Smooth muscle cell (in vitro differentiated cells): ENCODE data around the gene NXPE2. TPM values are rescaled to one million over a fixed set of nuclear protein-coding genes. Genes with fewer than 3 reads are reported as not detected.

Experiments used
- DNase-seq: peaks from one replicate; lab custom pipeline; 2025; ENCODE audit not compliant: unreplicated experiment; lab: John Stamatoyannopoulos, UW
- H2AFZ ChIP-seq: fragments of 200-600 bp; sonication (generic); 2 replicates; pipeline ENCODE4 v1.6.0; 2016; ENCODE audit warnings: antibody characterized with exemption, low read depth, mild to moderate bottlenecking
- H3F3A ChIP-seq: fragments of 200-600 bp; sonication (generic); 2 replicates; pipeline ENCODE4 v1.6.0; 2017; ENCODE audit warnings: antibody characterized with exemption, low read depth
- H3K27ac ChIP-seq: fragments of 200-600 bp; sonication (generic); 2 replicates; pipeline ENCODE4 v1.5.1; 2016; ENCODE audit warnings: low read depth, mild to moderate bottlenecking
- H3K27me3 ChIP-seq: fragments of 200-600 bp; sonication (generic); 2 replicates; pipeline ENCODE4 v1.6.1; 2016; ENCODE audit warnings: low read depth, mild to moderate bottlenecking
- H3K36me3 ChIP-seq: fragments of 200-600 bp; sonication (generic); 2 replicates; pipeline ENCODE4 v1.5.1; 2016; ENCODE audit warnings: low read depth
- H3K4me1 ChIP-seq: fragments of 200-600 bp; sonication (generic); 2 replicates; pipeline ENCODE4 v1.5.1; 2016; ENCODE audit warnings: low read depth
- H3K4me2 ChIP-seq: fragments of 200-600 bp; sonication (generic); 2 replicates; pipeline ENCODE4 v1.6.0; 2016; ENCODE audit warnings: mild to moderate bottlenecking
- H3K4me3 ChIP-seq: fragments of 200-600 bp; sonication (generic); 2 replicates; pipeline ENCODE4 v1.5.1; 2016; ENCODE audit warnings: mild to moderate bottlenecking
- H3K79me2 ChIP-seq: fragments of 200-600 bp; sonication (generic); 2 replicates; pipeline ENCODE4 v1.6.0; 2016; ENCODE audit warnings: low read depth, mild to moderate bottlenecking
- H3K9ac ChIP-seq: fragments of 200-600 bp; sonication (generic); 2 replicates; pipeline ENCODE4 v1.6.0; 2016; ENCODE audit warnings: low read depth
- H3K9me3 ChIP-seq: fragments of 200-600 bp; sonication (generic); replicated peaks from 2 replicates; pipeline ENCODE4 v1.5.1; 2016; ENCODE audit warnings: low read depth
- H4K20me1 ChIP-seq: fragments of 200-600 bp; sonication (generic); 2 replicates; pipeline ENCODE4 v1.6.0; 2016; ENCODE audit warnings: low read depth
- CTCF ChIP-seq: fragments of 200-600 bp; sonication (generic); IDR thresholded peaks from 2 replicates; pipeline ENCODE4 v1.5.1; 2017; ENCODE audit warnings: borderline replicate concordance, mild to moderate bottlenecking, antibody characterized with exemption; ENCODE audit not compliant: insufficient read depth, poor library complexity, severe bottlenecking
- WGBS: methylation state at CpG from one replicate; pipeline ENCODE4 v1.1.7; 2016; ENCODE audit warnings: low lambda C conversion rate; 5-methylcytosine and 5-hydroxymethylcytosine counted together
- polyA plus RNA-seq: library from polyadenylated mRNA; unstranded; fragments of >200 nt; fragmentation: Nextera tagmentation; extraction: Ambion mirVana; gene quantifications from 2 replicates; pipeline ENCODE4 v1.2.1, GENCODE V29; 2016
- total RNA-seq: library from RNA; depleted of rRNA; stranded (reverse); fragments of >200 nt; gene quantifications from 2 replicates; pipeline ENCODE4 v1.2.3, GENCODE V29; 2014

Gene NXPE2
- total and polyA plus RNA-seq, 2 experiments from 2014 or later: 0.08 to 0.31 TPM

GRCh38 chr11:114713756-114714155, 35.4 kb downstream of the NXPE2 start:
- Histone ChIP-seq H3K79me2 (no peaks in the 10 kb centered on the region), H3K27ac (no peak overlapping the region), H3K4me1 (no peaks in the 10 kb centered on the region), H3K4me2 (no peak overlapping the region), H3K27me3 (no peaks in the 10 kb centered on the region), H2AFZ (no peak overlapping the region), H3K4me3 (no peak overlapping the region), H3F3A (no peaks in the 10 kb centered on the region), H4K20me1 (no peaks in the 10 kb centered on the region), H3K9me3 (peaks cover 4% of the 10 kb centered on the region), H3K36me3 (no peaks in the 10 kb centered on the region), H3K9ac (no peak overlapping the region)
- WGBS: 96% methylated on average over 2 of the region's 2 CpGs
- TF ChIP-seq CTCF: no peak
- DNase-seq: no peak

GRCh38 chr11:114719562-114719961, 41.2 kb downstream of the NXPE2 start:
- TF ChIP-seq CTCF: no peak
- H3K36me3 ChIP-seq: no peaks in the 10 kb centered on the region
- DNase-seq: no peak
- H3K27ac ChIP-seq: no peak overlapping the region
- 89% methylated on average over 5 of the region's 5 CpGs for WGBS
- H3K4me1 ChIP-seq: no peaks in the 10 kb centered on the region
- H3K4me2 ChIP-seq: no peak overlapping the region
- H3K9ac ChIP-seq: no peak overlapping the region
- no peaks in the 10 kb centered on the region for H4K20me1 ChIP-seq
- H3K4me3 ChIP-seq: no peak overlapping the region
- H3K9me3 ChIP-seq: no peaks in the 10 kb centered on the region
- H3K27me3 ChIP-seq: no peaks in the 10 kb centered on the region
- H2AFZ ChIP-seq: no peak overlapping the region
- H3F3A ChIP-seq: no peaks in the 10 kb centered on the region
- no peaks in the 10 kb centered on the region for H3K79me2 ChIP-seq

- no peak overlapping the region for H3K9ac ChIP-seq
- H3K27ac ChIP-seq: no peak overlapping the region
- no peaks in the 10 kb centered on the region for H3K9me3 ChIP-seq
- no peak for TF ChIP-seq CTCF
- no peaks in the 10 kb centered on the region for H3K4me1 ChIP-seq
- no peaks in the 10 kb centered on the region for H4K20me1 ChIP-seq
- no peaks in the 10 kb centered on the region for H3F3A ChIP-seq
- no peaks in the 10 kb centered on the region for H3K27me3 ChIP-seq
- WGBS: 88% methylated on average over 3 of the region's 3 CpGs
- H2AFZ ChIP-seq: no peak overlapping the region
- no peak for DNase-seq
- H3K4me3 ChIP-seq: no peak overlapping the region
- H3K4me2 ChIP-seq: no peak overlapping the region
- no peaks in the 10 kb centered on the region for H3K36me3 ChIP-seq
- no peaks in the 10 kb centered on the region for H3K79me2 ChIP-seq
Measured at GRCh38 chr11:114724916-114725524, 46.7 kb downstream of the NXPE2 start.

- Histone ChIP-seq H3K27me3 (no peaks in the 10 kb centered on the region), H3K9me3 (no peaks in the 10 kb centered on the region), H3K4me1 (no peaks in the 10 kb centered on the region), H4K20me1 (no peaks in the 10 kb centered on the region), H2AFZ (no peak overlapping the region), H3K79me2 (no peaks in the 10 kb centered on the region), H3K27ac (no peak overlapping the region), H3K4me3 (no peak overlapping the region), H3K9ac (no peak overlapping the region), H3K36me3 (no peaks in the 10 kb centered on the region), H3F3A (no peaks in the 10 kb centered on the region), H3K4me2 (no peak overlapping the region)
- no peak for TF ChIP-seq CTCF
- no peak for DNase-seq
- WGBS: 92% methylated on average over 1 of the region's 1 CpG
Measured at GRCh38 chr11:114725623-114726022, 47.3 kb downstream of the NXPE2 start.
